ENCODE results near the gene TMEM120B.
A peak's percentile ranks its signal among the peaks of the same experiment; 100 is the strongest.
"Not testable (repeated sequence)": the region's sequence is repeated elsewhere in the genome, so short reads cannot be mapped to it uniquely, and the experiment has no call there.

TMEM120B gene

GRCh38 chr12:121709478-121709961 lies 3.0 kb upstream of the TMEM120B start:
- no peak for DNase-seq

DNA sequence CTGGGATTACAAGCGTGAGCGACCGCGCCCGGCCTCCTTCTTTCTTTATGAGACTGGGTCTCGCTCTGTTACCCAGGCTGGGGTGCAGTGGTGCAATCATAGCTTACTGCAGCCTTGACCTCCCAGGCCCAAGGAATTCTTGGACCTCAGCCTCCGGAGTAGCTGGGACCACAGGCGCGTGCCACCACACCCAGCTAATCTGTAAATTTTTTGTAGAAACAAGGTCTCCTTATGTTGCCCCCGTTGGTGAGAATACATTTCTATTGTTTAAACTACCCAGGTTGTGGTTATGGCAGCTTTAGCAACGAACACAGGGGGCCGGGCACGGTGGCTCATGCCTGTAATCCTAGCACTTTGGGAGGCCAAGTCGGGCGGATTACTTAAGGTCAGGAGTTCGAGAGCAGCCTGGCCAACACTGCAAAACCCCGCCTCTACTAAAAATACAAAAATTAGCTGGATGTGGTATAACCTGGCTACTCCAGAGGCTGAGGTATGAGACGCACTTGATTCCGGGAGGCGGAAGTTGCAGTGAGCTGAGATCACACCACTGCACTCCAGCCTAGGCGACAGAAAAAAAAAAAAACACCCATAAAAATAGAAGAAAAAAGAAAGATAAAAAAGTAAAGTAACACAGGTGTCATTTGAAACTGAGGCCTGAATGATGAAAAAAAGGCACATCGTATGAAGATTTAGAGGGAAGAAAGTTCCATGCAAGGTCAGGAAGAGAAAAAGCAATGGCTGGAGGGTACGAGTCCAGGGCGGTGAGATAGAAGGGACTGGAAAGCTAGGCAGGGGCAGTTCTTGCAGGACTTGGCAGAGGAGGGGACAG lies 977 bp upstream of the TMEM120B start:
- peak; percentile 27 to 31 for DNase-seq

- DNase-seq, result no peak
Measured at GRCh38 chr12:121712190-121712460, 427 bp upstream of the TMEM120B start.

DNA sequence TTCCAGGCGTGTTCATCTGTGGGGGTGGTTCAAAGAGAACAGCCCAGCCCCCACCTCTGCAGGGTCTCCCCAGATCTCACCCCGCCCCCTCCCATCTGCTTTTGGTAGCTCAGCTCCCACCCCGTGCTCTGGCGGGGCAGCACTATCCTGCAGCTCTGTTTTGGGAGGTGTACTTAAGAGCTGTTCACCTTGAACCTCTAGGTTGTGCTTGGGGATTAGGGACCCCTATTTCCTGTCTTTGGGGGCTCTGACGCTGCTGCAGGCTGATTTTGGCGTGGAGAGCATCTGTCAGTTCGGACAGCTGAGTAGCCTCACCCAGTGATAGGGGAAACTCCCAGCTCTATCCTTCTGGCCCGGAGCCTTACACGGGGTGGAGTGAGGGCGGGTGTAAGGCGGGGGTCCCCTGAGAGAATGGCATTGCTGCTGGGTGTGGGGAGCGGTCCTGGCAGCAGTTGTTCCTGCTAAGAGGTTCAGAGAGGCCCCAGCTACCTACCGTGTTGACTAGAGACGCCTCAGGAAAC lies 765 bp downstream of the TMEM120B start:
- DNase-seq, result no peak

- DNase-seq, result peak; percentile 33 to 34
Measured at GRCh38 chr12:121713793-121714192, 1.2 kb downstream of the TMEM120B start.

DNA sequence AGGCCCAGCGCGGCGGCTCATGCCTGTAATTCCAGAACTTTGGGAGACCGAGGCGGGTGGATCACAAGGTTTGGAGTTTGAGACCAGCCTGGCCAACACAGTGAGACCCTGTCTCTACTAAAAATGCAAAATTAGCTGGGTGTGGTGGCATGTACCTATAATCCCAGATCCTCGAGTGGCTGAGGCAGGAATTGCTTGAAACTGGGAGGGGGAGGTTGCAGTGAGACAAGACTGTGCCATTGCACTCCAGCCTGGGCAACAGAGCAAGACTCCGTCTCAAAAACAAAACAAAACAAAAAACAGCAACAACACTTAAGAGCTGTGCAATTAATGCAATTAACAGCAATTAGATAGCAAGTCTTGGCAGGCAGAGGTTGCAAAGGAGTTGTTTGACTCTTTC lies 2.5 kb downstream of the TMEM120B start:
- DNase-seq, result not testable (repeated sequence)

DNA sequence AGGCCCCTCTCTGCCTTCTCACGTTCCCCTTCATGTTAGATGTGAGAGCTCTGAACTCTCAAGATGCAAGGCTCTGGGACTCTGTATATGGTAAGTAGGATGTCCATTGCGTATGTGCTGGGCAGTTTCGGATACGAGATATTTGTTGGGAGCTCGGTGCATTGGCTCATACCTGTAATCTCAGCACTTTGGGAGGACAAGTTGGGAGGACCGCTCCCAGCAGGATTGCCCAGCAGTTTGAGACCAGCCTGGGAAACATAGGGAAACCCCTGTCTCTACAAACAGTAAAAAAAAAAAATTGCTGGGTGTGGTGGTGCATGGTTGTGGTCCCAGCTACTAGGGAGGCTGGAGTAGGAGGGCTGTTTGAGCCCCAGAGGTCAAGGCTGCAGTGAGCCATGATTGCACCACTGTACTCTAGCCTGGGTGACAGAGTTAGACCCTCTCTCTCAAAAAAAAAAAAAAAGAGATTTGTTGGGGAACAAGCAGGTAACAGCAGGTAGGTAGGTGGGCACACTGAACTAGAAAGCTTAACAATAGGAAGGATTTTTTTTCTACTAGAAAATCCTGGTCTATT lies 3.4 kb downstream of the TMEM120B start:
- no peak for DNase-seq

- DNase-seq, result no peak
Measured at GRCh38 chr12:121717041-121717699, 4.6 kb downstream of the TMEM120B start.

DNA sequence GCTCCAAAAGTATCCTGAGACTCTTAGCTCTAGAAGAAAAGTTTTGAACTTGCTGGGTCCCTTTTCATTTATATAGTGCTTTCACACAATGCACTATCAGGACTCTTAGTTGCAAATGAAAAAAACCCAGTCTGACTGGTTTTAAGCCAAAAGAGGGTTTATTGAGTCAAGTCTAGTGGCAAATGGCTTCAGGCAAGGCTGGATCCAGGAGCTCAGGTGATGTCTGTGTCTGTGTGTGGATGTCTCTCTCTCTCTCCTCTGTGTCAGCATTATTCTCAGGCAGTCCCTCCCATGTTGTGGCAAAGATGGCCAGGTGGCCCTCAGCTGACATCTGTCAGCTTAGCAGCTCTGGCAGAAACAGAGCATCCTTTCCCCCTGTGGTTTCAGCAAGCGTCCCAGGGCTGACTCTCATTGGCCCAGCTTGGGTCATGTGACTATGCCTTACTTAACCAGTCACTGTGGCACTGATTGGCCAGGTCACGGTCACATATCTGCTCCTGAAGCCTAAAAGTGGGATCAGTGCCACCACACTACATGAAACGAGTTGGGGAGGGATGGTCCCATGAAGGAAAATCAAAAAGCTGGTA lies 6.2 kb downstream of the TMEM120B start:
- peak in 1 of 2 experiments; percentile 26 for DNase-seq

DNA sequence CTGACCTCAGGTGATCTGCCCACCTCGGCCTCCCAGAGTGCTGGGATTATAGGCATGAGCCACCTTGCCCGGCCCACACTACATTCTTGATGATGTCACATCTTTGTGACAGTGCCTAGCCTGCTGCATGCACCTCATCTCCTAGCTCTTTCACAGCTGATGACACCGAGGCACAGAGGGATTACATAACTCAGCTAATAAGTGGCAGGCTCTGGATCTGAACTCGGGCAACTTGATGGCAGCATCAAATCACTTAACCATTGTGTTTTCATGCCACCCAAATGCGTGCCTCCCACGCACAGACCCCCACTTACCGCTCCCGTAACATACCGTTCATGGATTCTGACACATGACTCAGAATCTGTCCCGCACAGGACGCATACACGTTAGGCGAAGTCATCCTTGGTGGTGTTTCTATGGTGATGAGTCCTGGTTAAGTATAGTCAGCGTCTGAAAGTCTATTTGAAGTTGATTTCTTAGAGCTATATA lies 7.4 kb downstream of the TMEM120B start:
- DNase-seq, result no peak

DNA sequence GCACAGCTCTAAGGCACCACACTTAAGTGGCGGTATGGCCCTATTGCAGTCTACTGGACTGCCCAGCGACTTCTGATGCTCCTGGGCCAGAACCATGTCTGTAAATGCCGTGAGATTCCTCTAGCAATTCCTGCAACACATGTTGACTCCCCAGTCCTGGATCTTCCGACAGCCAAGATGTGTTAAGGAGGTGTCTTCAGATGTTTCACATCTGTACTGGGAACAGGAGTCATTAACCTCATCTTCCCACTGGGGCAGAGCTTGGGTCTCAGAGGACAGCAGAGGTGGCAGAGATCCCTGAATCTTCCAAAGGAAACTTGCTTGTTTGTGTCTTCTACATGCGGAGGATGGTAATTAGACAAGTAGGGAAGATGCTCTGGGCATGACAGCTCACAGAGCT lies 8.2 kb downstream of the TMEM120B start:
- no peak for DNase-seq

GRCh38 chr12:121722511-121722910 lies 10.0 kb downstream of the TMEM120B start:
- no peak for DNase-seq

DNA sequence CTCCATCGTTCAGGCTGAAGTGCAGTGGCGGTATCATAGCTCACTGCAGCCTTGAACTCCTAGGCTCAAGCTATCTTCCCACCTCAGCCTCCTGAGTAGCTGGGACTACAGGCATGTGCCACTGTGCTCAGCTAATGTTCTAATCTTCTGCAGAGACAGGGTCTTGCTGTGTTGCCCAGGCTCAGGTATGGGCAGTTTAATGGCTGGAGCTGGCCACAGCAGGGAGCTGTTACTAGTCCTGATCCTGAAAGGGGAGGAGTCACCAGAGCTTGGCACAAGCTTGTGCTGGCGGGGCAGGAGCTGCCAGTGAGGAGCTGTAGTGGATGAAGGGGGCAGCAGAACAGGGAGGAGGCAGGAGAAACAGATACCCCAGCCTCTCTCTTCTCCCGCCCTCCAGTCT lies 10.6 kb downstream of the TMEM120B start:
- no peak for DNase-seq

DNA sequence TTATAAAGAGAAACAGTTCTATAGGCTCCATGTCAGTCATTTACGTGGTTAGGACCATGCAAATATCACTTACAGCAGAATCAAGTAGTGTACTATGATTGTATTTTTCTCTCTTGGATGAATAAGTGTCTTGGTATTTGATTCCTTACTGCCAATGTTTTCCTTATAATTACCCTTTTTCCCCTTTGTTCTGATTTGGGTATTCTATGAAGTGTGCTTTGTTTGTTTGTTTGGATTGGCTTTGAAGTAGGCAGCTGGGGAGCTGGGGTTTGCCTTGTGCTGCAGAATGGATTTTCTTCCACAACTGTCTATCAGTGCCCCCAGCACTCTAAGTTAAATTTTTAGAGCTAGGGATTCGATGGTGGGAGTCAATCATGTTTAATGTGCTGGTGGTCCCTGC lies 12.4 kb downstream of the TMEM120B start:
- no peak for DNase-seq

DNA sequence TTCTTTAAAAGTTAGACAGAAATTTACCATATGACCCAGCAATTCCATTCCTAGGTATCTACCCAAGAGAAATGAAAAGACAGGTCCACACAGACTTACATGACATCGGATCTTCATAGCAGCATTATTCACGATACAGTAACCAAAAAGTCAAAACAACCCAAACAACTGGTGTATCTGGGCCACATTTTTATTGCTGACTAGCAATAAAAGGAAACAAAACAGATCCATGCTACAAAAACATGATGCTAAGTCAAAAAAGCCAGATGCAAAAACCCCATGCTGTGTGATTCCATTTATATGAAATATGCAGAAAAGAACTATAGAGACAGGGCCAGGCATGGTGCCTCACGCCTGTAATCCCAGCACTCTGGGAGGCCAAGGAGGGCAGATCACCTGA lies 12.9 kb downstream of the TMEM120B start:
- no peak for DNase-seq

- DNase-seq, result no peak
Measured at GRCh38 chr12:121729021-121729420, 16.5 kb downstream of the TMEM120B start.

GRCh38 chr12:121731473-121731872 lies 18.9 kb downstream of the TMEM120B start:
- no peak for DNase-seq

DNA sequence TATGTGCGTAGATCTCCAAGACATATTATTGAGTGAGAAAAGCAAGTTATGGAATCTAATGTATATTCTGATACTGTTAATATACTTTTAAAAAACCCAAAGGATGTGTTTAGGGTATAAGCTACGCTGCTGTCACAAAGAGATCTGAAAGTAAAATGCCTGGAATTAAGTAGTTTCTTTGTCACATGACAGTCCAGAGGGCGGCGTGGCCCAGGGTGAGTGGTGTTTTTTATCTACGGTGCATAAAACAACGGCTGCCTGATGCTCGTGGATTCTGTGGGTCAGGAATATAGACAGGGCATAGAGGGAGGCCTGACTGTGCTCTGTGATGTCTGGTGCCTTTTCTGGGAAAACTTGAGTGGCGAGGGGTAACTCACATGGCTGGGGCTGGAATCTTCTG lies 21.3 kb downstream of the TMEM120B start:
- no peak for DNase-seq

DNA sequence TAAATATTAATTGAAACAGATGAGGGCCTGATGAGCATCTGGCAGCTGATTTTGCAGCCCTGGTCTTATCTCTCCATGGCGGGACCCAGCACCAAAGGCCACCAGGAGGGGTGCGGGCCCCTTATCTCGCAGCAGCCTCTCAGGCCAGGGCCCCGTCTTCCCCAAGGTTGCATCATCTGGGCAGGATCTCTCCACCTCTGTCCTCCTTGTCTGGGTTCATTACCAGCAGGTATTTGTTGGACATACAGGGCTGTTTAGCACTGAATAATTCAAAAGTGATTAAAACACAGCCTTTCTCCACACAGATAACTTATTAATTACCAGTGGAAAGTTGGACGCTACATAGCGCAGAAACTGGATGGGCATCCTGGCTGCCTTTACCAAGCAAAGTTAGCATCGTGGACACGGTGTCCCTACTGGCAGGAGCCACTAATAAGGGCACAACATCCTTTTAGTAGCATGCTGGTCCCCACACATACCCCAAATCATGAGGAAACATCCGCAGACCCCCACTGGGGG lies 25.8 kb downstream of the TMEM120B start:
- DNase-seq, result no peak

- no peak for DNase-seq
Measured at GRCh38 chr12:121740847-121741246, 28.3 kb downstream of the TMEM120B start.

GRCh38 chr12:121741743-121742142 lies 29.2 kb downstream of the TMEM120B start:
- no peak for DNase-seq

GRCh38 chr12:121745545-121745944 lies 33.0 kb downstream of the TMEM120B start:
- not testable (repeated sequence) for DNase-seq

DNA sequence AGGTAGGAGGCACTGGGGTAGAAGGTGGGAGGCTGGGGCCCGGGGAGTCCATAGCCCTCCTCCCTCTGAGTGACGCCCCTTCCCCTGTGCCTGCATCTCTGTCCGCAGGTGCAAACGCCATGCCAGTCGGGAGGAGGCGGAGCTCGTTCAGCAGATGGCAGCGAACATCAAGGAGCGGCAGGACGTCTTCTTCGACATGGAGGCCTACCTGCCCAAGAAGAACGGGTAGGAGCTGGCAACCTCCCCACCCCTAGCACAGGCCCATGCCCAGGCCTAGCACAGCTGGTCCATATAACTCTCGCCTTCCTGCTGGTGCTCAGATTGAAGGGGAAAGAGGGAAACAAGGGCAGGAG lies 35.6 kb downstream of the TMEM120B start:
- DNase-seq, result no peak
